HepG2 (cell line): ENCODE results near the gene OR11H6.
"Not testable (repeated sequence)": the region's sequence is repeated elsewhere in the genome, so short reads cannot be mapped to it uniquely, and the experiment has no call there.

Experiments used
- GLI4 ChIP-seq: sonication (generic); formaldehyde crosslinking; IDR thresholded peaks from 2 replicates; pipeline ENCODE4 v1.5.1; 2020; ENCODE audit warnings: missing genetic modification reagents, mild to moderate bottlenecking, moderate library complexity, borderline replicate concordance
- MAFK ChIP-seq, 2 experiments: IDR thresholded peaks in 1 of 2; conservative IDR thresholded peaks in 1 of 2; 2 replicates each; pipeline ENCODE4 v1.6.1; 2011; ENCODE audit warnings: improper control_type of control experiment in 2 of 2, low read length in 2 of 2
- NFE2 ChIP-seq: sonication (generic); formaldehyde crosslinking; IDR thresholded peaks from 2 replicates; pipeline ENCODE4 v1.4.0; 2020; ENCODE audit warnings: missing genetic modification reagents
- ZBTB21 ChIP-seq: sonication (generic); formaldehyde crosslinking; IDR thresholded peaks from 2 replicates; pipeline ENCODE4 v1.4.0; 2020; ENCODE audit warnings: missing genetic modification reagents
- TF ChIP-seq, protein P1 (sequence below): sonication (generic); formaldehyde crosslinking; IDR thresholded peaks from 2 replicates; pipeline ENCODE4 v1.5.0; 2020; ENCODE audit warnings: mild to moderate bottlenecking, missing genetic modification reagents, moderate library complexity

DNA sequence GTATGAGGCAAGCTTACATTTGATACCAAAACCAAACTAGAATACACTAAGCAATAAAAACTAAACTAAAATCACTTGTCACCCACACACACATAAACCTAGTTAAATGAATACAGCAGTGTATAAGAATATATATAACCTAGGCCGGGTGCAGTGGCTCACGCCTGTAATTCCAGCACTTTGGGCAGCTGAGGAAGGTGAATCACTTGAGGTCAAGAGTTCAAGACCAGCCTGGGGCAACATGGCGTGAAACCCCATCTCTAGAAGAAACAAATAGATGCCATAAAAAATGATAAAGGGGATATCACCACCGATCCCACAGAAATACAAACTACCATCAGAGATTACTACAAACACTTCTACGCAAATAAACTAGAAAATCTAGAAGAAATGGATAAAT lies 40.9 kb downstream of the OR11H6 start:
- not testable (repeated sequence) for TF ChIP-seq ZBTB21 (CRISPR knock-in tag); MAFK (conservative IDR thresholded peaks at IDR 0.05 in 1 of 2, IDR thresholded peaks at IDR 0.05 in 1 of 2; ENCODE audit: low read length in 2 of 2); GLI4 (CRISPR knock-in tag); NFE2 (CRISPR knock-in tag)
- TF ChIP-seq, protein P1, sequence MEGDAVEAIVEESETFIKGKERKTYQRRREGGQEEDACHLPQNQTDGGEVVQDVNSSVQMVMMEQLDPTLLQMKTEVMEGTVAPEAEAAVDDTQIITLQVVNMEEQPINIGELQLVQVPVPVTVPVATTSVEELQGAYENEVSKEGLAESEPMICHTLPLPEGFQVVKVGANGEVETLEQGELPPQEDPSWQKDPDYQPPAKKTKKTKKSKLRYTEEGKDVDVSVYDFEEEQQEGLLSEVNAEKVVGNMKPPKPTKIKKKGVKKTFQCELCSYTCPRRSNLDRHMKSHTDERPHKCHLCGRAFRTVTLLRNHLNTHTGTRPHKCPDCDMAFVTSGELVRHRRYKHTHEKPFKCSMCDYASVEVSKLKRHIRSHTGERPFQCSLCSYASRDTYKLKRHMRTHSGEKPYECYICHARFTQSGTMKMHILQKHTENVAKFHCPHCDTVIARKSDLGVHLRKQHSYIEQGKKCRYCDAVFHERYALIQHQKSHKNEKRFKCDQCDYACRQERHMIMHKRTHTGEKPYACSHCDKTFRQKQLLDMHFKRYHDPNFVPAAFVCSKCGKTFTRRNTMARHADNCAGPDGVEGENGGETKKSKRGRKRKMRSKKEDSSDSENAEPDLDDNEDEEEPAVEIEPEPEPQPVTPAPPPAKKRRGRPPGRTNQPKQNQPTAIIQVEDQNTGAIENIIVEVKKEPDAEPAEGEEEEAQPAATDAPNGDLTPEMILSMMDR (CRISPR knock-in tag), result not testable (repeated sequence)
